GM21528 (cell line): ENCODE measurements around the gene RBFOX2.
"Not testable (repeated sequence)": the region's sequence is repeated elsewhere in the genome, so short reads cannot be mapped to it uniquely, and the experiment has no call there.

Experiments used
- ATAC-seq: cut with Tn5 transposase; IDR thresholded peaks from one replicate; pipeline ENCODE4 v1.9.1; 2021; ENCODE audit warnings: mild to moderate bottlenecking, moderate library complexity; ENCODE audit not compliant: unreplicated experiment, low FRiP score

Gene RBFOX2

DNA sequence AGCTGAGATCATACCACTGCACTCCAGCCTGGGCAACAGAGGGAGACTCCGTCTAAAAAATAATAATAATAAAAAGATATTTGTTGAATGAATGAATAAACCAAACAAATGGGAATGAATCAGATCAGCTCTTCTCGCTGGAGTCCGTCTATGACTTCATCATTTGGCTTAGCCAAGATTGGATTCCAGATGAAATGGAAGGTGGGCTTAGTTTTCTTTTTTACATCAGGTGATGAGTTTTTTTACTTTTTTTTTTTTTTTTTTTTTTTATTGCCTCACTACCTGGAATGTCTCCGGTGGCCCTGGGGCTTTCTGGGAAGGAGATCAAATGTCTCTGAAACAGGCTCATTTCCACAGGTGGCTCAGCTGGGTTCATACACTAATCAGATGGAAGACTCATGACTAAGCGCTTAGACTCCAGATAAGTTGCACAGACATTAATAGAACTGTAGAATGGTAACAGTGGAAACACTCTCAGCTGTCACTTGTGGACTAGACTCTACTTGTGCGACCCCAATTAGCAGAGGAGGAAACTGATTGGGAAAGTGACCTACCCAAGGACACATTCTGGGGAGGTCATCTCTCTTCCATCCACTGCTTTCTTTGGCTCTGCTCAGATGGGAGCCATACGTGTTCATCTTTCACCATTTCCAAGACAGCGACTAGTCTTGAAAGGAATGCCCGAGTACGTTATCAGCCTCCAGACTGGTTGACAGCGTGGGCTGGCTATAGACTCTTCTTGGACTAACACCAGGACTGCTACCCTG, 20.5 kb upstream of the RBFOX2 start:
- ATAC-seq = no peak

DNA sequence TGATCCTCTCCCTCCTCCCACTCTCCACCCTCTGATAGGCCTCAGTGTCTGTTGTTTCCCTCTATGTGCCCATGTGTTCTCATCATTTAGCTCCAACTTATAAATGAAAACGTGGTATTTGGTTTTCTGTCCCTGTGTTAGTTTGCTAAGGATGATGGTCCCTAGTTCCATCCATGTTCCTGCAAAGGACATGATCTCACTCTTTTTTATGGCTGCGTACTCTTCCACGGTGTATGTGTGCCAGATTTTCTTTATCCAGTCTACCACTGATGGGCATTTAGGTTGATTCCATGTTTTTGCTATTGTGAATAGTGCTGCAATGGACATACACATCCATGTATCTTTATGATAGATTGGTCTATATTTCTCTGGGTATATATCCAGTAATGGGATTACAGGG, 15.9 kb upstream of the RBFOX2 start:
- ATAC-seq = not testable (repeated sequence)

DNA sequence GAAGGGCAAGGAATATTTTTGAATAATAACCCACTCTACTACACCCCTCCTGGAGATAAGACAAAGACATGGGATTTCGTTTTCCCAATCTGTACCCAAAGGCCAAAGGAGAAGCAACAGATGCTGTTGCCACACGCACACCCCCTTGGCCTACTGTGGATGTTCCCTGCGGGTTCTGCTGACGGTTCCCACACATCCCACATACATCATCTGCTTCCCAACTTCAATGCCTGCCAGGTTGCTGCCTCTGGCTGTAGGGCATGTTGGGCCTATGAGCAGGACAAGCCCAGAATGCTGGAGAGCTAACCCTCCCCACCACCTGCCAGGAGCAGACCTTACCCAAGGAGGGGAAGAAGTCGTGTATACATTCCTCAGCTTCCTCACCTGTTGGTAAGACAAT, 13.6 kb upstream of the RBFOX2 start:
- ATAC-seq = no peak

DNA sequence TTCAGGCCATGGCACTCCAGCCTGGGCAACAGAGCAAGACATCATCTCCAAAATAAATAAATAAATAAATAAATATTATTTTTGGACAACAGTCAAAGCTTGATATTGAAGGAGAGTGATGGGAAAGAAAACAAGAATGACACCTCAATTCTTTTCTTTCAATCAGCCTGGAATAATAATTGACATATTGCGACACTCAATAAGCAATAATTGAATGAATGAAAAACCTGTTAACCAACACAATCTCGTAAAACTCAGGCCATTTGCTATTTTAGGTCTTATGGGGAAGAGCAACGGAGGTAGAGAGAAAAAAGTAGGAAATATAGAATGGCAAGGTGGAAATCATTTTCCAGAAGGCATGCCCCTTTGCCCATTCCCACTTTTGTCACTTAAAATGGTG, 10.5 kb upstream of the RBFOX2 start:
- ATAC-seq = no peak

DNA sequence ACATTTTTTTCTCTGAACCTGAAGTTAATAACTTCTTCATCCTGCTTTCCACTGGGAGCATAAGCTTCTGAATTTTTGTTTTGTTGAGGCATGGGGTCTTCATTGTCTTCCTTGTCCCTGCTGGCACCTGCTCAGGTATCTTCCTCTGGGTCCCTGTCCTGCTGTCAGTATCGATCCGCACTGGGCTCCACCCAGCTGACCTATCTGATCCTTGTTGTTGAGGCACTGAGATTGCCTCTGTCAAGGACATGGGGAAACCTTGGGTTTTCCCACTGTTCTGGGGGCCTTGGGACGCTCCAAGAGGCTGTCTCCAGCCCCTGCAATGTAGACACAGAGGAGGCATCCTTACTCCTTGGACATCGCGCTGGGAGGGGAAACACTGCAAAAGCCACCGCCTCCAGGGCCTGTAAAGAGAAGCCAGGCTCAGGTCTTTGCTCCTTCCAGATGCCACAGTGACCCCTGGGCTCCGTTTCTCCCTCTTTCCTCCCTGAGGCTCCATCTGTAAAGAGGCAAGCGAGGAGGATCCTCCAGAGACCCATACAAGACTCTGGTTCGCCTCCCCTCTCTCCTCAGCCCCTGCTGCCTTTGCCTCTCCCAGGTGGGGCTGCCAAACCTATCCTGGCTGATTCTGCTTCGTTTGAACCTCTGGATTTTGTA, 8.6 kb upstream of the RBFOX2 start:
- ATAC-seq = no peak

DNA sequence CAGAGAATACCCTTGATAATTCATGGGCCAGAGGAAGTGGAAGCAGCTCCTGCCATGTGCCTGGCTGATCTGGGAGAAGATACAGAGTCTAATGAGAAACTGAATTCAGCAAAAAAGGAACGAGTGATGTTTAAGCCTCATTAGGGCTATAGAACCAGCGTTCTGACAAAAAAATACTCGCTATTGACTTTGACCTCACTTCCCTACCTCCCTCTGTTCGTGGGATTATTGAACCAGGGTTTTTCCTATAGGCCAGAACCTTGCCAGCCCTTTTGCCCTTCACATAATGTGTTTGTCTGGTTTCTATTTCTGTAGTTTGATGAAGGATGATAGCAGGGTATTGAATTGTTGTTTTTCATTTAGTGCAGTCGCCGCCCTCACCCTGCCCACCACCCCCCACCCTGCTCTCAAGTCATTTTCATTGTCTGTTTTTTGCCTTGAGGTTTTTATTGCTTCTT, 7.6 kb upstream of the RBFOX2 start:
- ATAC-seq = no peak

DNA sequence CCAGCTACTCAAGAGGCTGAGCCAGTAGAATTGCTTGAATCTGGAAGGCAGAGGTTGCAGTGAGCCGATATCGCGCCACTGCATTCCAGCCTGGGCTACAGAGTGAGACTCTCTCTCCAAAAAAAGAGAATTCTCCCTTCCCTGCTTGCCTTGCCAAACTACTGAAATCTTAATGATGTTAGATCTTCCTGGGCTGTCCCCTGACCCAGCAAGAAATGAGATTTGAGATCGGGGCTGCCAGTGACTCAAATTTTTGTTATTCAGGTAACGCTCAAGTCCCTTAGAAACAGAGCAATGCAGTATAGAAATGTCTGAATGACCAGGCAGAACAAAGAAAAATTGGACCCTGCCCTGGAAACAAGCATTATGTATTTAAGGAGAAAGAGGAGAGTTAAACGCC, 4.0 kb upstream of the RBFOX2 start:
- no peak for ATAC-seq

DNA sequence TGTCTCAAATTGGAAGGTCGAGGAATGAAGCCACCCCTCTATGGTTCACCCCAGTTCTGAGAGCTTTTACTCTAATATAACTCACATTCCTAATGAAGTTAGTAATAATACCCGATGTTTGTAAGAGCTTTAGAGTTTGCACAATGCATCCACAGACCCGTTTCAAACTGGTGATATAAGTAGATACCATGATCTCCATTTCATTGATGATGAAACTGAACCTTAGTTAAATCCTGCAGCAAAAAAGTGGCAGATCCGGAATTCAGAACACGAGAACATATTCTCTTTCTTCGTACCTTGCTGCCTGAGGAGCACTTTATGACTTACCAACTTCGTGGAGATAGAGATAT, 757 bp upstream of the RBFOX2 start:
- no peak for ATAC-seq

DNA sequence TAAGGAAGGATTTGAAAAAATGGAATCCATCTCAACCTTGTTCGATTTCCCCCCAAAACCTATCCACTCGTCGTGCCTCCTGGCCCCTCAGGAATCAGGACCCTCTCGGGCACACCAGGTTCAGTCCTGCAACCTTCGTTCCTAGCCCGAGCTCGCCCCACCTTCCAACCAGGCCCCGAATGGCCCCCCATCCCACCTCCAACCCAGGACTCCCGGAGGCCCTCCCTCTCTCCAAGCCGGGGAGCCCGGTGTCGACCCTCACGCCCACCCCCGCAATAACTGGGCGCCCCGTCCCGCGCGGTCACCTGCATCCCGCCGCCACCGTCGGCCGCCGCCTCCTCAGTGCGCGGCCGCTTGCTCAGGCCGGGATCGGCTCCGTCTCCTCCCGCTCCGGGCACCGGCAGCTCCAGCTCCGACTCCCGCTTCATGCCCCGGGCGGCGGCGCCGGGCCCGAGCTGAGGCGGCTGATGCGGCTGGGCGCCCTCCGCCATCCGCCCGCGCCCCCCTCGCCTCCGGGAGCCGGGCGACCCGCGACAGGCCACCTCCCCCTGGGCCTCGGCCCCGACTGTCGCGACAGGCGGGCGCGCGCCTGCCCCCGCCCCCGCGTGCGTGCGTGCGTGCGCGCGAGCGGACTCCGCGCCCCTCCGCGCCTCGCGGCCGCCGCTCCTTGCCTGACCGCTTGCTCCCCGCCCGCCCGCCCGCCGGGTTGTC, 534 bp downstream of the RBFOX2 start:
- ATAC-seq = no peak

DNA sequence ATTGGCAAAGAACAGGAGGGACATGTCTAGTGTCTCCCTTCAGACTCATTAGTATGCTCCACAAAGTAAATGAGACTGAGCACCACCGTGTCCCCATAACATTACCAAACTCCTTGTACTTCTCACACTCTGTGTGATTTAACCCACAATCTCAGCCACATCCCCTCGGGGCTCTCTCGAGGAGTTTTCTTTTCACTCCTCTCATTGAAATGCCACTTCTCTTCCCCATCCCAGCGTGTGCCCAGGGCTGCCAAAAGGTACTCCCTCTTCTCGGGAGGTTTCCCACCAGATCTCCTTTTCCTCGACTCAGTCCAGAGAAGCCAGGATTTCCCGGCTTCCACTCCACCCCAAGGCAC, 1.1 kb downstream of the RBFOX2 start:
- no peak for ATAC-seq

DNA sequence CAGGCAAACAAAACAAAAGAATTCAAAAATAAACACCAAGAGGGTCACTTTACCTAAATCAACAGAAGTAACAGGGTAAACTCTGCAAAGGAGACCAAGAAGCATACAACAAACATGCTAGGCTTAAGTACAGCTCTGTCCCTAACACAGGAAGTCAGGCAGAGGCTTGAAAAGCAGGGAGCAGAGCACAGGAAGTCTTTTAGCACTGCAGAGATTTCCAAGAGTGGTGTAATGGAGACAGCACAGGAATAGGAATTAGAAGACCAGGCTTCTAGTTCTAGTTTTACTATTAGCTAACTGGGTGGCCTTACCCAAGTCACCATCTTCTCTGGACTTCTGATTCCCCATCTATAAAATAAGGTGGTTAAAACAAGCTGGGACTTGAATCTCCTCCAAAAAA, 1.9 kb downstream of the RBFOX2 start:
- no peak for ATAC-seq

DNA sequence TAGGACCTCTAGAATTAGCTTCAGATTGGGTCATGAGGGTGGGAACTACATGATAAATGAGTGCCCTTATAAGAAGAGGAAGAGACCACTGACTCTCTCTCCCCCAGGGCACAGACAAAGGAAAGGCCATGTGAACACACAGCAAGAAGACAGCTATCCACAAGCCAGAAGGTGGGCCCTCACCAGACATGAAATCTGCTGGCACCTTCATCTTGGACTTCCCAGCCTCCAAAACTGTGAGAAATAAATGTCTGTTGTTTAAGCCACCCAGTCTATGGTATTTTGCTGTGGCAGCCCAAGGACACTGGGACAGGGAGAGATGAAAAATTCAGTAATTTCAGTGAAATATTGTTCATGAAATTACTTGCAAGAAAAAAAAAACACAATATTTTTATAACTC, 5.9 kb downstream of the RBFOX2 start:
- no peak for ATAC-seq

DNA sequence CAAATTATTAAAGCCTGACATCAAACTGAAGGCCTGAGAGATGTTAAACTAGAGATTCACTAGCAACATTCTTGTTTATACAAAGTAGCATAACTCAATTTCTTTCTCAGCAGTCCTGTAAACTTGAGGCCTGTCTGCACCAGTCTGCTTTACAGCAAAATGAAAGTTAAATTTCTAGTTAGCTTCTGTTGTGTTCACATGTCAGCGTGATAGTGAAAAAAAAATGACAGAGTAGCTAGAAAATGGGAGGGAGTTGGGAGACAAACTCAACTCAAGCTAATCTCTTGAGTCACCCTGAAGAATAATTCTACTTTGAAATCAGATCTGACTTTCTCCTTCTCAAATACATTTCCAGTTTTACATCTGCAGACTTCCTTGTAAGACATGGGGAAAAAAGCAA, 6.5 kb downstream of the RBFOX2 start:
- no peak for ATAC-seq

DNA sequence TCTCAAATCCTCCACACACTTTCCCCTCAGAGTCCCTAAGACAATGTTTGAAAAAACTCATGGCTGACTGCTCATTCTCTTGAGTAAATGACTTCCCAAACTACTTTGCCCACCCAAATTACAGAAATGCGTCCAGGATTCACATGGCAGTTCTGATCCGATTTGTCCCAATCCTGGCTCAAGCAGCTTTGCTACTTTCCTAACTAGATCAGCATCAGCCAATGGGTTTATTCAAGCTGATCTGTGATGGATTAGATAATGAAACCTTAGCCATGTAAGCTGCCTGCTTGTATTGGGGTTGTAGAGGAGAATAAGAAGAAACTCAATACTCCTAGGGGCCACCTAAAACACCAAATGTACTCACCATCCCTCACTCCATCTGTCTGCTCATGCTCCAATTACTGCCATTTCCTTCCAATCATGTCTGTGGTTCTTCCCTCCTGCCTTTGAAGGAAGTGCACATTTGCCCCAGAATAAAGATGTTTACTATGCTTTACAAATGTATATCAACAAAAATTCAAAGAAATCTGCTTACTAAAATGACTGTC, 6.9 kb downstream of the RBFOX2 start:
- ATAC-seq = no peak

DNA sequence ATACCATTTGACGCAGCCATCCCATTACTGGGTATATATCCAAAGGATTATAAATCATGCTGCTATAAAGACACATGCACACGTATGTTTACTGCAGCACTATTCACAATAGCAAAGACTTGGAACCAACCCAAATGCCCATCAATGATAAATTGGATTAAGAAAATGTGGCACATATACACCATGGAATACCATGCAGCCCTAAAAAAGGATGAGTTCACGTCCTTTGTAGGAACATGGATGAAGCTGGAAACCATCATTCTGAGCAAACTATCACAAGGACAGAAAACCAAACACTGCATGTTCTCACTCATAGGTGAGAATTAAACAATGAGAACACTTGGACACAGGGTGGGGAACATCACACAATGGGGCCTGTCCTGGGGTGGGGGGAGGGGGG, 7.8 kb downstream of the RBFOX2 start:
- ATAC-seq = not testable (repeated sequence)

DNA sequence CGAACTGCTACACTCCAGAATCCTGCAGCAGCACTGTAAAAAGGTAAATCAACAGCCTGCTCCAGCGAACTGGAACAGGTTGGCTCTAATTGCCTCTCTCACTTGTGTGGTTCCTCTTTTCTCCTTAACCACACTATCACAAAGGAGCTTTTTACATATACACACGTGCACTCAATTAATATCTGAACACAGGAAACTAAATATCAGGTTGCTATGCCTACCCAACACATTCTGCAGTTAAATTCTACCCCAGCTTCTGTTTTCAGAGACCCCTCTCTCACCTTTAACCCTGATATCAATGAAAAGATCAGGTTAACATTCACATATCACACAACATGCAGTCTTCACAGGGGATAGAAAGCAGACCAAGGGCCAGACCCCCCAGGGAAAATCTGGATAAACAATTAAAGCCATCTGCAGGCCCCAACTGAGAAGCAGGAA, 11.0 kb downstream of the RBFOX2 start:
- ATAC-seq = no peak

DNA sequence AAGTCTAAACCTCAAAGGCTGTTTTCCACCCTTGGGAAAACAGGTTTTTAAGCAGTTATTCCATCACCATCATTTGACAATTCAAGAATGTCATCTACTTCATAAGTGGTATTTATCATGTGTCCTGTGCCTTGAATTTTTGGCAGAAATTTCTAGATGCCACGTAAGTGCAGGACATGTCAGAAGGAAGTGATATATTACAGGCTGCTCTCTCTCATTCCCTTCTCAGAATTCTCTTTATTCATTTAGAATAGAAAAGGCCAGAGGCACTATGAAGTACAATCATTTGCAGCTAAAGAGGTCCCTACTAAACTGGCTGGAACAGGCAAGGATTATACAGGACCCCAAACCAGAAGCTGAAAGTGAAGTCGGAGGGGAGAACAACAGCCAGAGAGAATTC, 11.9 kb downstream of the RBFOX2 start:
- ATAC-seq = no peak

DNA sequence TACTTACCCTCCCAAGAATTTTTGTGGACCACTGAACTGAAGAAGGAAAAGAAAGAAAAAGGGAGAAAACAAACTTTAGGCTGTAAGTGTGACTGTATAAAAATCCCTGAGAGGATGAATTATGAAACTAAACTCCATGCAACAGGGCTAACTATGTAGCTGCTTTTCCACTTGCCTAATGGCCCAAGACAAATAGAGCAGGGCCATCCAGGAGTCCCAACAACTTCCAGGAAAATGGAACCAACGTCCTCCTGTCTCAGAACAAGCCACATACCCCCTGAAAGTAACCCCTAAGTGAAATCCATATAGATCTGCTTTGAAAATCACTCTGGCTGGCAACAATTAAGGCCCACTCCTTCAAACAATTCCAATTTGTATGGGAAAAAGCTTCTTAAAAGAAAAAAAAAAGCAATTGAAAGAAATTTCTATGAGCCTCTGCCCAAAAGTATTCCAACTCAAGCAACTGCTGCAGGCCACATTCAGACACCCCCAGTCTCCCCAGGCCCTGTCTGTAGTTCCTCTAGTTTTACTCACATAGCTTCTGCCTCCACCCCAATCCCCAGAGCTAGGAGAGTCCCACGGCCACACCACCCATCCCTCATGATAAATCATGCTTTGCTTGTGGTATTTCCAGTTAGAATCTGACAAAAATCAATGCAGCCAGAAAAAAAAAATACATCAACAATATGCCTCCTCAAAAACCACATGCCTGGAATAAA, 12.7 kb downstream of the RBFOX2 start:
- ATAC-seq = no peak

DNA sequence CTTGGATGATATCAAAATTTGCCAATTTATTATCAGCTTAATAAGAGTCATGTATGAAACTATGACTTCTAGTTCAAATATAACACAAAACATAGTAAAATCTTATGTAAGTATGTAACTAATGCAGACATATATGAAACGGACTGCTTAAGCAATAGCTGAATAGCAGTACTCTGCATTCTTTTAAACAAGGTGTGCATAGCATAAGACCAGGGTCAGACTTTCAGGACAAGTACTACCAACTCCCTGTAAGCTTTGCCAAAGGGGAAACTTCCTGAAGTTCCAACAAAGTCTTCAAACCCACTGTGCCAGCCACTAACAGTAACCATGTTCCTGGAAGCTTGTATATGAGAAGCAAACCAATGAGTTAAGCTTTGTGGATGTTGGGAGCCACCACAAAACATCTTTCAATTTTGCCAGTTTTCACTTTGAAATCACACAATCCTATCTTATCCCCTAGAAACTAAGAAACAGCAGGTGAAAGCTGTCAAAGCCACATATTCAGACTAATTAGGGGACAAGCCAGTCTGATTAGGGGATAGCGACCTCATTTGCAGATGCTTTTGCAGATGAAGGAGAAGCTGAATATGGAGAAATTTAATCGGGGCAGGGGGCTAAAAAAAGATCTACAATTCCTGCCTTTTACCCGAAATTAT, 13.3 kb downstream of the RBFOX2 start:
- no peak for ATAC-seq

DNA sequence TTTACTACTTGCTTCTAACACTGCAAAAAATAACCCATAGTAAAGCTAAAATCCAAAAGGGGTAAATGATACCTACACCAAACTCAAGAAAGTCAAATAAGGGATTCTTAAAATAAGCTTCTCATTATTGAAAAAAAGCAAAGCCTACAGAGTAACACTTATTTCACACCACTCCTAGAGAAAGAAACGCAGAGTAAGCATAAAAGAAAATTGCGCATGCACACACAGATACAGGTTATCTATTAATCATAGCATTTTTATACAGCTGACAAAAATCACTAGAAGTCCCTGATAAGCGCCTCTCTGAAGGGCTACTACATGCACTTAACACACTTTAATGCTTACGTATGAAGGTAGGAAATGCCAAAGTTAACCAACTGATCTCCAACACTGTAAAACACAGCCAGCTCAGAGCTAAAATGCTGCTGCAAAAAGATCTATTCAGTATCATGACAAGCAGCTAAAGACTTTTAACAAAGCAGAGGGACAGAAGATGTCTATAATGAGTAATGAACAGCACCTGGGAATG, 14.0 kb downstream of the RBFOX2 start:
- ATAC-seq = no peak
